Right atrium auricular region (tissue), 2 donors: Measurements from ENCODE around the gene HOXD3. TPM values are rescaled to one million over a fixed set of nuclear protein-coding genes. Genes with fewer than 3 reads are reported as not detected.

Experiments
- DNase-seq: peaks from one replicate; pipeline ENCODE4 v3.0.0-alpha.2; 2019; ENCODE audit warnings: low spot score
- H3K27ac ChIP-seq, 2 donors: fragments of 200-600 bp; sonication (generic); 1 replicate in 1 of 2; 2 replicates in 1 of 2; pipeline ENCODE4 v1.5.1; 2016 to 2019
- H3K27me3 ChIP-seq, 2 donors: fragments of 200-600 bp; sonication (generic); one replicate each; pipeline versions ENCODE4 v1.5.1 to v1.6.0; 2017 to 2019
- H3K36me3 ChIP-seq: fragments of 200-600 bp; sonication (generic); one replicate; pipeline ENCODE4 v1.5.1; 2016
- H3K4me1 ChIP-seq, 2 donors: fragments of 200-600 bp; sonication (generic); one replicate each; pipeline versions ENCODE4 v1.5.1 to v1.6.0; 2017 to 2019
- H3K4me3 ChIP-seq, 2 donors: fragments of 200-600 bp; sonication (generic); 1 replicate in 1 of 2; 2 replicates in 1 of 2; pipeline ENCODE4 v1.5.1; 2017 to 2019; ENCODE audit warnings: mild to moderate bottlenecking in 1 of 2, moderate library complexity in 1 of 2
- H3K9me3 ChIP-seq, 2 donors: fragments of 200-600 bp; sonication (generic); one replicate each; pipeline ENCODE4 v1.5.1; 2019
- total RNA-seq, 2 donors: library from RNA; depleted of rRNA; stranded (reverse); fragments of >200 nt; gene quantifications; one replicate each; pipeline ENCODE4 v1.1.0, GENCODE V29; 2016
- TF ChIP-seq, protein P1 (sequence below), 2 donors: fragments of 200-600 bp; sonication (generic); IDR thresholded peaks; one replicate each; pipeline ENCODE4 v1.5.1; 2019; ENCODE audit warnings: antibody characterized with exemption in 2 of 2

HOXD3 gene
- total RNA-seq, 2 donors from 2014 or later: not detected

DNA sequence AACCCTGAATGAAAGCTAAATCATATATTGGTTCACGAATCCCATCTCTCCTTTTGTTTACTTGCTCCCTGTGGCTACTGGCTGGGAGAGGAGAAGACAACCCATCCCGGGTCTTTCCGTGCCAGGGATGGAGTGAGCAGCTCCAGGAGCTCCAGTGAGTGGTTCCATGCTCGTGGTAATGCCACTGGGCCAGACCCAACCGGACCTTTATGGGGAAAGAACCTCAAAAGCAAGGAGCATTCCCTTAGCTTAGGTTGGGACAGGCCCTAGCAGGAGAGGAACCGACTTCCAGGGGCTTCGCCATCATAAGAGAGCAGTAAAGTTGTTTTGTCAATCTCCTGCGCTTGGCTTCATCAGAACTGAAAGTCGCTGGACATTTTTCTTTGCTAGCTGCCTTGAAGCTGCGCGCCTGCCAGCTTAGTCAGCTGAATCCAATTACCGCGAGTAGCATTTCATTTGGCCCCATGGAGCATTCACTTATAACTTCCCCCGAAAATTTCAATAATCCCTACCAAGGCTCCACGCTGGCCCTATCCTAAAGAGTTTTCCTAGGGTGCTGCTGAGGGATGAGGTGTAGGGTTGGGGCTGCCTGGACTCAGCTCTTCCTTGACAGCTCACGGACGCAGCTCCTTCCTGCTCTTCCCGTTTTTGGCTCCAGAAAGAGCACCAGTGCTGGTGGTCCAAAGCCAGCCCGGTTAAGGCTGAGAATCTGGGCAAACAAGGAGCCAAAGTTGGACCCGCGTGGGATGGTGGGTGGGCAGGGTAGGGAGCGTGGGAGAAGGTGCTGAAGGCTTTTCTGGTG is 4.9 kb downstream of the HOXD3 start:
- peaks cover 0 to 53% of the 10 kb centered on the region in 2 donors for H3K4me1 ChIP-seq
- H3K27ac ChIP-seq: no peak overlapping the region
- H3K9me3 ChIP-seq: no peaks in the 10 kb centered on the region
- no peak overlapping the region for H3K4me3 ChIP-seq
- DNase-seq: no peak
- H3K27me3 ChIP-seq: peaks cover 57 to 87% of the 10 kb centered on the region in 2 donors
- TF ChIP-seq, protein P1, sequence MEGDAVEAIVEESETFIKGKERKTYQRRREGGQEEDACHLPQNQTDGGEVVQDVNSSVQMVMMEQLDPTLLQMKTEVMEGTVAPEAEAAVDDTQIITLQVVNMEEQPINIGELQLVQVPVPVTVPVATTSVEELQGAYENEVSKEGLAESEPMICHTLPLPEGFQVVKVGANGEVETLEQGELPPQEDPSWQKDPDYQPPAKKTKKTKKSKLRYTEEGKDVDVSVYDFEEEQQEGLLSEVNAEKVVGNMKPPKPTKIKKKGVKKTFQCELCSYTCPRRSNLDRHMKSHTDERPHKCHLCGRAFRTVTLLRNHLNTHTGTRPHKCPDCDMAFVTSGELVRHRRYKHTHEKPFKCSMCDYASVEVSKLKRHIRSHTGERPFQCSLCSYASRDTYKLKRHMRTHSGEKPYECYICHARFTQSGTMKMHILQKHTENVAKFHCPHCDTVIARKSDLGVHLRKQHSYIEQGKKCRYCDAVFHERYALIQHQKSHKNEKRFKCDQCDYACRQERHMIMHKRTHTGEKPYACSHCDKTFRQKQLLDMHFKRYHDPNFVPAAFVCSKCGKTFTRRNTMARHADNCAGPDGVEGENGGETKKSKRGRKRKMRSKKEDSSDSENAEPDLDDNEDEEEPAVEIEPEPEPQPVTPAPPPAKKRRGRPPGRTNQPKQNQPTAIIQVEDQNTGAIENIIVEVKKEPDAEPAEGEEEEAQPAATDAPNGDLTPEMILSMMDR (IDR thresholded peaks at IDR 0.05): no peak
- H3K36me3 ChIP-seq: no peaks in the 10 kb centered on the region

DNA sequence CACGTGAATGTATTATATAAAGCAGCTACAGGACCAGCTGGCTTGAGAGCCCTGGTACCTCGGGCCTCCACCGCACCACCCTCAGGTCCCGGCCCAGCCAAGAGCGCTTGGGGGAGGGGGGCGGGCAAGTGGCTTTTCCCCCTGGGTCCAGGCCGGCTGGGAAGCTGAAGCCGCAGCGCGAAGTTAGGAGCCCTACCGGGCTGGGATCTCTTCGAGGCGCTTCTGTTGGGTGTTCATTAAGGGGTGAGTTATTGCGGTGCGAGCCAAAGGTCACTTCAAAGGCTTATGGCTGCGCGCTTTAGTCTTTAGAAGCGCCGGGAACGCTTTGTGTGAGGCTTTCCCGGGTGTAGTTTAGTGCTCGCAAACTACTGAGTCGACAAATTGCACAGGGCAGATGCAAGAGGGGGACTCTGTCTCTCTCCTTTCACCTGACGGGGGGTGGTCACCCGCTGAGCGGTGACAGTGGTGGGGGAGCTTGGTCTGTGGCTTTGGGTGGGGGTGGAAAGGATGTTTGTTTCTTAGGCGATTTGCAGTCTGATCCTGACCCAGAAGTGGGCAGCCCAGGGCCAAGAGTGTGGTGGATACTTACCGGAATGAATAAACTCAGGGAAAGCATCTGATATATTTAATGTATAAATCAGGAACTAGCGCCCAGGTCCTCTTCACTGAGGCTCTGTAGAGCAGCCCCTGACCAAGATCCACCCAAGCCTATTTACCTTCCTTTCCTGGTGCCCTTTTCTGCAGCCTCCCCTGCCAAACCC is 6.0 kb downstream of the HOXD3 start:
- H3K27me3 ChIP-seq: peaks cover 46 to 76% of the 10 kb centered on the region in 2 donors
- TF ChIP-seq, protein P1 (IDR thresholded peaks at IDR 0.05): no peak

DNA sequence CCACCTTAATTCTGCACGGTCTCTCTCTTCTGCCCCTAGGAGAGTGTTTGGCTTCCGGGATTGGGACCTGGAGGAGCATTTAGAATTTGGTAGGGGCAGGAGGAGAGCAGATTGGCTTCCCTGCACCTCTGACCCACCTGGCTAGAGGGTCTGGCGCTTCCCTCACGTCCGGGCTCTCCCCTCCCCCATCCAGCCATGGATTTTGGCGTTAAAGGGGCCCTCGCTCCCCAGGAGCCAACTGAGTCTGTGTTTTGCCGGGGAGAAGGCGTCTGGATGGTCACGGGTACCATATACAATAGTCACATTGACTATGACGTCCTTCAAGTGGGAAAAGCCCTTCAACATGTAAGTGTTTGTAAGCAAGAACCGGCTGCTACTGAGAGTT is 6.6 kb downstream of the HOXD3 start:
- Histone ChIP-seq H3K9me3 (no peaks in the 10 kb centered on the region), H3K36me3 (no peaks in the 10 kb centered on the region), H3K27me3 (peaks cover 46 to 72% of the 10 kb centered on the region in 2 donors), H3K4me3 (no peak overlapping the region), H3K4me1 (peaks cover 0 to 41% of the 10 kb centered on the region in 2 donors), H3K27ac (no peak overlapping the region)
- DNase-seq: no peak
- TF ChIP-seq, protein P1 (IDR thresholded peaks at IDR 0.05): no peak

More for the DNA sequence above, 6.0 kb downstream of the HOXD3 start:
- H3K9me3 ChIP-seq: no peaks in the 10 kb centered on the region
- H3K27ac ChIP-seq: no peak overlapping the region
- DNase-seq: no peak
- no peaks in the 10 kb centered on the region for H3K36me3 ChIP-seq
- H3K4me3 ChIP-seq: no peak overlapping the region
- peaks cover 0 to 45% of the 10 kb centered on the region in 2 donors for H3K4me1 ChIP-seq

DNA sequence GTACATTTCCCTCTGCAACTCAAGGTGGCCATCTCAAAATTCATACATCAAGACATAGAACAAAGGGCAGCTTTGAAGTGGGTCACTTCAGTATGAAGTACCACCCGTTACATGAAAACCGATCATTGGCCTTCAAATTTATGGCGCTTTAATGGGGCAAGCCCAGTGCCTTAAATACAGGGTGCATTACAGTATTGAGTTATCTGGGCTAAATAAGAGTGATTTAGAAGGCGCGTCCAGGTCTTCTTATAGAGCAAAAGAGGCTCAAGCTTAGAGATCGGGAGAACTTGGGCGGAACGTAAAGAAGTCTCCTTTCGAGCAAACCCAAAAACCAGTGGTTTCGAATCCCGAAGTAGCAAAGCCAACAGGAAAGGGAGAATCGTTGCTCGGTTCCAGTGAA is 7.1 kb downstream of the HOXD3 start:
- Histone ChIP-seq H3K4me1 (peaks cover 0 to 37% of the 10 kb centered on the region in 2 donors), H3K36me3 (no peaks in the 10 kb centered on the region), H3K27me3 (peaks cover 41 to 67% of the 10 kb centered on the region in 2 donors), H3K9me3 (no peaks in the 10 kb centered on the region), H3K4me3 (no peak overlapping the region), H3K27ac (no peak overlapping the region)
- DNase-seq: no peak
- TF ChIP-seq, protein P1 (IDR thresholded peaks at IDR 0.05): no peak

DNA sequence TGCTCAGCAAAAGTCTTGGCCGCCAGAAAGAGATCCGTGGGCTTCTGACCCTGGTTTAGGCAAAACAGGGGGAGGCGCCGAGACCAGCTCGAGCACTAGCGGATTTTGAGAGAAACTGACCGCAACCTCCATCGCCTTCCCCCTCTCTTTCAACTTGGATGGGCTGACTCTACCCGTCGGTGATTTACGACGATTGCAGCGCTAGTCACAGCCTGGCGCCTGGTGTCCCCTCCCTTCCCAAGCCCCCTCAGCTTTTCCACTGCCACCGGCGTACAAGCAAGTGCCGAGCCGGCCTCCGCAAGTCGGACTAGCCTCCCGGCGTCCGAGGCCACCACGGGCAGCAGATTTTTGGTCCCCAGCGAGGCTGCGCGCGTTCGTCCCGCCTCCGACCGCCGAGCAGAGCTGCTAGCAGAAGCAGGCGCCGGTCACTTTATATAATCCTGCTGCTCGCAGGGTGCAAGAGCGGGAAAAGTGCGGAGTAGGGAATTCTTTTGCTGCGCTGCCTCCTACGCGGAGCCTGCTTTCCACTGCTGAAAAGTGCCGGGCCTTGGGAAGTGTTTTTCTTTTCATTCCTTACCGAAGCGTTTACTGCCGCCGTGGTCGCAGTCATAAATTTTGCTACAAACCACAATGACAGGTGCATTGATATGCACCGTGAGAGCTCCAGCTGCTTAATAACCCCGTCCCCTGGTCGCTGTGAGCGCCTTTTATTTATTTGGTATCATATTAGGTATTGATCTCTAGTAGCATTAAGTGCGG is 7.7 kb downstream of the HOXD3 start:
- Histone ChIP-seq H3K36me3 (no peaks in the 10 kb centered on the region), H3K27me3 (peaks cover 35 to 61% of the 10 kb centered on the region in 2 donors), H3K9me3 (no peaks in the 10 kb centered on the region), H3K4me3 (no peak overlapping the region), H3K27ac (no peak overlapping the region), H3K4me1 (peaks cover 0 to 31% of the 10 kb centered on the region in 2 donors)
- TF ChIP-seq, protein P1 (IDR thresholded peaks at IDR 0.05): no peak
- DNase-seq: no peak
